Measurements from ENCODE around the gene QRICH1. TPM values are rescaled to one million over a fixed set of nuclear protein-coding genes. Genes with fewer than 3 reads are reported as not detected.

The QRICH1 gene, protein sequence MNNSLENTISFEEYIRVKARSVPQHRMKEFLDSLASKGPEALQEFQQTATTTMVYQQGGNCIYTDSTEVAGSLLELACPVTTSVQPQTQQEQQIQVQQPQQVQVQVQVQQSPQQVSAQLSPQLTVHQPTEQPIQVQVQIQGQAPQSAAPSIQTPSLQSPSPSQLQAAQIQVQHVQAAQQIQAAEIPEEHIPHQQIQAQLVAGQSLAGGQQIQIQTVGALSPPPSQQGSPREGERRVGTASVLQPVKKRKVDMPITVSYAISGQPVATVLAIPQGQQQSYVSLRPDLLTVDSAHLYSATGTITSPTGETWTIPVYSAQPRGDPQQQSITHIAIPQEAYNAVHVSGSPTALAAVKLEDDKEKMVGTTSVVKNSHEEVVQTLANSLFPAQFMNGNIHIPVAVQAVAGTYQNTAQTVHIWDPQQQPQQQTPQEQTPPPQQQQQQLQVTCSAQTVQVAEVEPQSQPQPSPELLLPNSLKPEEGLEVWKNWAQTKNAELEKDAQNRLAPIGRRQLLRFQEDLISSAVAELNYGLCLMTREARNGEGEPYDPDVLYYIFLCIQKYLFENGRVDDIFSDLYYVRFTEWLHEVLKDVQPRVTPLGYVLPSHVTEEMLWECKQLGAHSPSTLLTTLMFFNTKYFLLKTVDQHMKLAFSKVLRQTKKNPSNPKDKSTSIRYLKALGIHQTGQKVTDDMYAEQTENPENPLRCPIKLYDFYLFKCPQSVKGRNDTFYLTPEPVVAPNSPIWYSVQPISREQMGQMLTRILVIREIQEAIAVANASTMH
- total RNA-seq (2014; rRNA removed; shearing (Covaris generic)) = 36.3 and 47.4 TPM in 2 replicates

DNA sequence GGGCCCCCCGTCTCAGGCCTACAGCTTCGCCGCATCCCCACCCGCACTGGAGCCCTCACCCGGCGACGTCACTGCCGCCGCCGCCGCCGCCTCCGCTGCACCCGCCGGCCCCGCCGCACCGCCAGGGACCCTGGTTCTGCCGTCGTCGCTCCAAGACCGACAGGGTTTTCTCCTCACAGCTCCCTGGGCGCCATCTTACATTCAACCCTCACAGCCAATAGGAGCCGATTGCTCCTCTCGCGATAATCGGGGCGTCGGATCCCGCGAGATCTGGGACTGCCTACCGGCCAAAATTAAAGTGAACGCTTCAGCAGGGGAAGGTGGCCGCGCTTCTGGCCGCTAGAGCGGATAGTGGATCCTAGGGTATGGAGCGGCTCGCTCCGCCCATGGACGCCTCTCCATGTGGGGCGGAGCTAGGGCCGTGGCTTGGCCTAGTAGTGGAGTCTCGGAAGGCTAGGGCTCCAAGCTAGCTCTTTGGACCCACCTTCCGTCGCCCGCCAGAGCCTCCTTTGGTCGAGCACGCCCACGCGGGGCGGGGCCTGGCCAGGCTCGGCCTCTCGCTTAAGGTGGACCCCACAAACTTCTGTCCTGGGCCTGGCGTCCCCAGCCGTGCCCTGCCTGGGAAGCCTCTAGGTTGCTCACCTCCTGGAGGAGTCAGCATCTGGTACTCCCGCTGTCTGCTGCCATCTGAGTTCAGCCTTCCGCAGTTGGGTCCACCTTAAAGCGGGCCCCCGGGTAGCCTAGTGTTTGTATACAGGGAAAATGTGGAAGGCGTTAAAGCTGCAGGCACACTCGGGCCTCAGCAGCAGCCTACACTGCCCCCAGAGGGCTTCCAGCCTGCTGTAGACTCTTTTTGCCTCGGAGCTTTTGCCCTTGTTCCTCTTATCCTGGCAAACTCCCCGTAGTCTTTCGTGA, at the start of gene QRICH1:
TSS of gene QRICH1 (minus strand) at position 219 of the 915 bp plus-strand sequence. CDS start 17,054 bp downstream, outside the sequence.
- DNase-seq (ENCODE audit: low spot score) = peak; percentile 93

DNA sequence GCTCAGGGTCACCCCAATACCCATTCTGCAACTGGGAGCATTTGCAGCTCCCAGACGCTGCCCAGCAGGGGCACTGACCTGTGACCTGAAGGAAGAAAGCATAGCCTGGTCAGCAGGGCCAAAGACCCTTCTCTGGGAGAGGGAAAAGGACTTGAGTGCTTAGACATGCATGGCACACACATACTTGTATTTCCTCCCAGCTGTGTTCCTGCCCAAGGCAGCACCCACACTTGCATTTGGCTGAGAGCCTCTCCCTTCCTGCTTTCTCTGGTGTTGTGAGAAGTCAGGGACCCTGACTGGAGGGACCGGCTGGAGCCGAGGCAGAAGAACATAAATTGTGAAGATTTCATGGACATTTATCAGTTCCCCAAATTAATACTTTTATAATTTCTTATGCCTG, 46.2 kb upstream of the QRICH1 start:
- no peak for DNase-seq (ENCODE audit: low spot score)

DNA sequence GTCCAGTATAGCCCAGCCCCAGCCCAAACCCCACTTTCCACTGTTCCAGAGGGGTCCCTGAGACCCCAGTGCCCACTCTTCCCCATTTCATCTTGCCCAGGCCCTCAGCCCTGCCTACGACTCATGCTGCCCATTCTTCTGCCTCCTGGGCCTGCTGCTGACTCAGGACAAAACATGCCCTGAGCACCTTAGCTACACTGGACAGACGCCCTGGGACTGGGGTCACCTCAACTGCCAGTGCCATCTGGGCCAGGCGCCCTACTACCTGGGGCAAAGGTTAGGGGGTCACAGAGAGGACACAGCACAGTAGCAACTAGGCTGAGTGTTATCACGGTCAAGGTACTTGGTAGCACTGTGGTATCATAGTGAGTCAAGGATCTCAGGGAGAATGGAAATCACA, 41.6 kb upstream of the QRICH1 start:
- no peak for DNase-seq (ENCODE audit: low spot score)

DNA sequence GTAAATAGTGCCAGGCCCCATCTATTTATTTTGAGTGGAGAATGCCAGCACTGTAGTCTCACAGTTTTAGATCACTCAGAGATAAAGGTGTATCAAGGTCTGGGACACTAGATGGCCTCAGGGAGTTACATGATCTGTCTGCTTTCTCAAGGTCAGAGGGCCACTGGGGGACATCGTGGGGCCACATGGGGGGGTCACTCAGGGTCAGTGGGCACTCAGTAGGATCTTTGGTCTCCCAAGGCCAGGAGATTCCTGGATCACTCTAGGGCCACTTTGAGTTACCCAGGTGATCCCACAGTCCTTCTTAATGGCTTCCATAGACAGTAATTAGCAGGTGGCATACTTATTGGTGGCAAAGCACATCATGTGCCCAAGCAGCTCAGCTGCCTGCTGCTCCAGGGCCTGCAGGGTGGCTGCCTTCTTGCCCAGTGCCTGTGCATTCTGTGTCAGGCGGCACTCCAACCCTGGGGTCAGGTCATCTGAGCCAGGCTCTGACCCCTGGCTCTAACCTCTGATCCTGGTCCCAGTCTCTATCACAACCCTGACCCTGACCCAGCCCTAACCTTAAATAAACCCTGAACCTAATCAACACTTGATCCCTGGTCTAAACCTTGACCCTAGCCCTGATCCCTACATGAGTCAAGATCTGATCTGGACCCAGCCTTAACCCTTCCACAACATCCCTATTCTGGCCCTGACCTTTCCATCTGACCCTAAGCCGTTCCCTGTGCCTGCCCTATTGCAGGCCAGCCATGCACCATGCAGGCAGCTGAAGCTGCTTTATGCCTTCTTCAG, 40.8 kb upstream of the QRICH1 start:
- DNase-seq (ENCODE audit: low spot score) = no peak

DNA sequence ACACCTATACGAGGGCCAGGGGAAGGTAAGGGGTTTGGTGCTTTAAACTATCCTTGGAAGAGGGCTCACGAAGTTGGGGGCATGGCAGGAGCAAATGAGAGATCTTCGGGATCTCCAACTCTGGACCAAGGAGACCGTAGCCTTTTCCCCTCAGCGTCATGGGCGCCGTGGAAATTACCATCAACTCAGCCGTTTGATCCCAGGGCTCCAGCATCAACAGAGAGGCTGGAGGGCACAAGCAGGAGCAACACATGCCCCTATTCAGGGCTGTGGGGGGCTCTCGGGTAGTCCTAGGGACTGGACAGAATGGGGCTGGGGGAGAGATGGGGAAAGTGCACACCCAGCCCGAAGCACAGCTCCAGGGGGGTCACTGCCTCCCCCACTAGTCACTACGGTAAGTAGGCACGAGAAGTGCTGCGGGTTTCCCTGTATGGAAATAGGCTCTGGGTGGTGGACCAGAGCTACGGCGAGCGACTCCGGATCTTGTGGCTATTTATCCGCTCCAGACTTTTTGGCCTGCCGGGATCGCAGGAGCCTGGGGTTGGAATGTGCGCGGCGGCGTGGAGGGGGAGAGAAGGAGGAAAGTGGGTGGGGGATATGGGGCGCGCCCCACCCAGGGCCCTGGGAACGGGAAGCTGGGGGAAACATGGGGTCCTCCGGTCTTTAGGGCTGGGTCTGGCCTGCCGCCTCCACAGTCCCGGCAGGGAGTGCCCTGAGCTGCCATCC, 39.5 kb upstream of the QRICH1 start:
- peak; percentile 64 for DNase-seq (ENCODE audit: low spot score)

DNA sequence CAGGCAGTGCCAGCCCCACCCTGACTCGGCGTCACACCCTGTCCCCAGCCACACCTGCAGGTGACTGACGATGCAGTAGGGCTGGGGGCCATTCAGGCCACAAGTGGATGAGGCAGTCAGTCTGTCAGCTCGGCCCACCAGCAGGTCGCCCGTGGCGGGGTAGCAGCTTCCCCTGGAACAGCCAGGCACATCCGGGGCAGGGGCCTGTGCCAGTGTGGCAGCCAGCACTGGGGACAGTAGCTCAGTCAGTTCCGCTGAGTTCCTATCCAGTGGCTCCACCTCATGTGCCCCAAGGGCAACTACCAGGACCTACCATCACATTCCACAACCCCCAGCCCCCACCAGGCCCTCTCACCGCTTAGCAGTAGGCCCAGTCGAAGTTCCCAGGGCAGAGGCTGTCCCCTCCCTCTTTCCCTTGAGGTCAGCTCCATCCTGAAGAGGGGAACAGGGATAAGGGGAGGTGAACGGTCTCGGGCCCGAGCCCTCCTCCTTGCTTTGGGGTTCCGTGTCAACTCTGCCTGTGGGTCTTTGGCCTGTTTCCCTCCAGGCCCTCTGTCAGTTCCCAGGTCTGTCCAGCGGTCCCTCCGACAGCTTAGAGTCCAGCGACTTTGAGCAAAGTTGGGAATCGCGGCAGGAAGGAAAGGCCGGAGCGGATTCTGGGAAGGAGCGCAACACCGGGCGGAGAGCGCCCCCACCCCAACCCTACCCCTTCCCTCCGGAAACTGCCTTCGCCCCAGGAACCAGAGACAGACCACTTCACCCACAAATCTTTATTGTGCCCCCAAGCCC, 38.8 kb upstream of the QRICH1 start, which contains the start of gene LAMB2:
TSS of gene LAMB2 (minus strand) at position 614 of the 789 bp plus-strand sequence. CDS start at position 431, 183 bp downstream.
- peak; percentile 42 for DNase-seq (ENCODE audit: low spot score)

DNA sequence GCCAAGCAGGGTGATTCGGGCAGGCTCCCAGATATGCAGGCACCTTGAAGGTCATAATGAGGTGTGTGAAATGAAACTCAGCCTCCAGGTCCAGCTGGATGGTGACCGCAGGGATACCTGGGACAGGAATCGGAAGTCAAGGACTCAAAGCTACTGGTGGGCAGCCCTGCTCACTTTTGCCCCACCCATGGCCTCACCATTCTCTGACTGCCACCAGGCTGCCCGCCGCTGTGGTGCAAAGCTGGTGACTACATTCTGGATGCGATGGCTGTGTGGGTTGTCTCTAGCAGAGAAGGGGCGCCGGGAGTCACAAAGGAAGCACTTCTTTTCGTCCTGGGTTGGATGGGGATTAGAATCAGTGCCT, 38.2 kb upstream of the QRICH1 start:
- no peak for DNase-seq (ENCODE audit: low spot score)

DNA sequence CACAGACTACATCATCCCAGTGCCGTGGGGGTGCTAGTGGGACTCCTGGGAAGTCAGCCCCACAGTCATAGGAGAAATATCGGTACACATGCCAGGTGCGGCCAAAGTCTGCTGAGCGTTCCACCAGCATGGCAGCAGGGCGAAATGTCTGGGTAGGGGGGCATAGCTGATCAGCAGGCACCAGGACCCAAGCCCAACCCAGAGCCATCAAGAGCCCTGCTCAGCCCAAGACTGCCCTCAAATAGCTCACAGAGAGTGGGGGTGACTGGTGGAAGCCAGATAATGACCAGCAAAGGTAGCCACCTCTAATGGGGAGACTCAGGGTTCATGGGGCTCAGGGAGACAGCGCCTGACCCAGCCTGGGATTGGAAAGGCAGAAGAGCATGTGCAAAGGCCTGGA, 37.7 kb upstream of the QRICH1 start:
- DNase-seq (ENCODE audit: low spot score) = no peak

DNA sequence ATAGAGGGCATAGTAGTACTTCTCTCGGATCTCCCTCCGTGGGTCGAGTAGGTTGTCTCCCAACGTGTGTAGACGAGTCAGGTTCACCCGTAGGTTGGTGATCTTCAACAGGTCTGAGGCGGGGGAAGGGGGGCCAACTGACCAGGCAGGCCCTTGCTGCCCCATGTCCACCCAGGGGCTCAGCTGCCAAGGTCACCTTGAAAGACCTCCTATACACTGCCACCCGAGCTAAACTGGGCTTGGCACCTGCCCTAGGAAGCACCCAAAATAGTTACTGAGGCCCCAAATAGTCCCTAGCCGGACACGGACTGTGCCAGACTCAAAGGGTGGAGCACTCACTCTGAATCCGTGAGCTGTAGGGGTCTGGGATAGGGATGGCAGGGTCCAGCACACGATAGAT, 37.2 kb upstream of the QRICH1 start:
- DNase-seq (ENCODE audit: low spot score) = no peak

DNA sequence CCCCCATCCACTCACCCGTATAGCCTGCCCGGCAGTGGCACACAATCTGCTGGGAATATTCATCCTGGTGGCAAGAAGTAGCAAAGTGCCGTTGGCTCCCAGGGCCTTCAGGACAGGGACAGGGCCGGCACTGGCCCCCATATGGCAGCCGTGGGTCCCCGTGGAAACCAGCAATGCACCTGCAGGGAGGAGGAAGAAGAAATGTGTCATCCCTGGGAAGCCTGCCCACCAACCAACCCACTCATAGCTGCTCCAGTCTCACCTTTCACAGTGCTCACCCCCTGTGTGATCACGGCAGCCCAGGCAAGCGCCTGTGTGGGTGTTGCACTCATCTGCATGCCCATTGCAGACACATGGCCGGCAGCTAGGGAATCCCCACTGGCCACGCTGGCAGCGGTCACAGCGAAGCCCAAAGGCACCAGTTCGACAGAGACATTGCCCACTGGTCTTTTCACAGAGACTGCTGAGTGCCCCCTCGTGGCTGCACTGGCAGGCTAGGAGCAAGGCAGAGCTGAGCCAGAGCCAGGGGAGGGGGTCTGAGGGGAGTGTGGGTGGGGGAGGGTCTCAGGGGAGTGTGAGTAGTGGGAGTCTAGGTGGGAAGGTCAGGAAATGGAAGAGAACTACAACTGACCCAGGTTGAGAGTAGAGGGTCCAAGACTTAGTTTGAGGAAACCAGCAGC, 31.3 kb upstream of the QRICH1 start:
- DNase-seq (ENCODE audit: low spot score) = no peak

DNA sequence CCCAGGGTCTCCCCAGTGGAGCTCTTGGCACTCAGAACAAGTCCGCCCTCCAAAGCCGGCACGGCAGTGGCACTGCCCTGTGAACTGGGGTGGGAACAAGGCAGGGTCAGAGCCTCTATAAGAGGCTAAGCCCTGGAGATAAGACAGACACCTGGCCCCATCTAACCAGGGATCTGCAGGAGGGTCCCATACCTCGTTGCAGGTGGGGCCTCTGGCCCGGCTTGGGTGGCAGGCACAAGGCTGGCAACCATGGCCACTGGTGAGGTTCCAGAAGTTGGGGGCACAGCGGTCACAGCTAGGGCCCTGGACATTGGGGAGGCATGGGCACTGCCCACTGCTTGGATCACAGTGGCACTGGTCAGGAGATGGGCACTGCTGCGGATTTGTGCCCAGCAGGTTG, 30.3 kb upstream of the QRICH1 start:
- no peak for DNase-seq (ENCODE audit: low spot score)

DNA sequence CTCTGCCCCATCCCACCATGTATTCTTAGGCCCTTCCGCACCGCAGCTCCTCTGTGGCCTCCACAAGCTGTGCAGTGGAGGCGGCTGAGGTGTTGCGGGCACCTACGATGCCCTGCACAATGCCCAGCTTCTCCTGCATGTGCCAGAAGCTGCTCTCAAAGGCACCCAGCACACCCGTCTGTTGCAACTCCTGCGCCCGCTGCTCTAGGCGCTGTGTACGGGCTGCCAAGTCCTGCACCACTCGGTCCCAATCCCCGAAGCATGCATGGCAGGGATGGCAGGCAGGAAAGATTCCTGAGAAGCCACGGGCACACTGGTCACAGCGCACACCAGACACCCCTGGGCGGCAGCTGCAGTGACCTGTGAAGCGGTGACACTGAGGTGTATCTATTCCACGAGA, 29.8 kb upstream of the QRICH1 start:
- no peak for DNase-seq (ENCODE audit: low spot score)

DNA sequence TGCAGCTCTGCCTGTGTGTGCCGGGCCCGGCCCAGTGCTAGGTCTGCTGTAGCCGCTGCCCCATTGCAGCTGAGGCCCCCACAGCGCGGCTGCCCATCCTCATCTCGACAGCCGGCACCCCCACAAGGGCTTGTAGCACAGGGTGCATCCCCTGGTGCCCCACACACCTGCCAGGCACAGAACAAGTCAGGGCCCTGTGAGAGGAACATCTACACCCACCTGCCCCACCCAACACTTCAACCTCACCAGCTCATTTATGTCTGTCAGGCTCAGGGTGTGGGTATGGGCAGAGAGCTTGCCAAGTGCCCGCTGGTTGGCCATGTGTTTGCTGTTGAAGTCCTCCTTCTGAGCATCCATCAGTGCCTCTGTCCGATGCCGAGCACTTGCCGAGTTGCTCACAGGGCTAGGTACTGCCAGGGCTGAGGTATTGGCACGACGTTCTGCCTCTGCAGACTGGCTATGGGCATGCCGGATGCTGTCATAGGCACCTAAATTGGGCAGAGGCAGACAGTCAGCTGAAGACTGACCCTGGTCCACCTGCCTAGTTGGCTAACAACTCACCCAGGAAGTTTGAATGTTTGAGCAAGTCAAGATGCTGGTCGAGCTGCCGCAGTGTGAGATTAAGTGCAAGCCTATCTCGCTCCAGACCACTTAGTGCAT, 29.1 kb upstream of the QRICH1 start:
- DNase-seq (ENCODE audit: low spot score) = no peak

DNA sequence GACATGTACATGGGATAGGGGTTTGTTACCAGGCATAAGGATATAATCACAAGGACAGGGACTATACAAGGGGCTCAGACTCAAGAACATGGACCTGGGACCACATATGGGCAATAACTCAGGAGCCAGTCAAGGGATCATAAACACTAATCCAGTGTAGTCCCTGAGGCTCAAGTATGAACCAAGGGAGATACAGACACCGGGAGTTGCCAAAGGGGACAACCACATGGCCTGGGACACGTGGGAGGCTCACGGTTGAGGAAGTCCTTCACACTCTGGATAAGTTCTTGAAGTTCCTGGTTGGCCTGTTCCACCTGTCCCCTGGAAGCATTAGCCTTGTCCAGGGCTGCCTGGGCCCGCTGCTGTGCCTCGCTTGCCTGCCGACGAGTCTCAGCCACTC, 28.6 kb upstream of the QRICH1 start:
- no peak for DNase-seq (ENCODE audit: low spot score)

DNA sequence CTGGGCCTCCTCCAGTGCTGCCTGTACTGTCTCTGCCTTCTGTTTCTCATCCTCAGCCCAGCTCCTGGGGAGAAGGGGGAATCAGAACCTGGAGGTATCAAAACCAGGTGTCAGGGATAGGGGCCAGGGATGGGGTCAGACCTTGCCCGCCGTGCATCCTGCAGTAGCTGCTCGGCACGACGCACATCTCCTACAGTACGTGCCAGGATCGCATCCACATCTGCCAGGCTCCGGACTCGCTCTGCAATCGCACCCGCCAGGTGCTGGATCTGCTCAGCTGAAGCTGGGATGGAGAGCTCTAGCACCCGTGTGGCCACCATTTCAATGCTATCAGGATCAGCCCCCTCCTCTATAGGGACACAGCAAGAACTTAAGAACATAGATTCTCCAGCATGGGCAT, 28.2 kb upstream of the QRICH1 start:
- no peak for DNase-seq (ENCODE audit: low spot score)

DNA sequence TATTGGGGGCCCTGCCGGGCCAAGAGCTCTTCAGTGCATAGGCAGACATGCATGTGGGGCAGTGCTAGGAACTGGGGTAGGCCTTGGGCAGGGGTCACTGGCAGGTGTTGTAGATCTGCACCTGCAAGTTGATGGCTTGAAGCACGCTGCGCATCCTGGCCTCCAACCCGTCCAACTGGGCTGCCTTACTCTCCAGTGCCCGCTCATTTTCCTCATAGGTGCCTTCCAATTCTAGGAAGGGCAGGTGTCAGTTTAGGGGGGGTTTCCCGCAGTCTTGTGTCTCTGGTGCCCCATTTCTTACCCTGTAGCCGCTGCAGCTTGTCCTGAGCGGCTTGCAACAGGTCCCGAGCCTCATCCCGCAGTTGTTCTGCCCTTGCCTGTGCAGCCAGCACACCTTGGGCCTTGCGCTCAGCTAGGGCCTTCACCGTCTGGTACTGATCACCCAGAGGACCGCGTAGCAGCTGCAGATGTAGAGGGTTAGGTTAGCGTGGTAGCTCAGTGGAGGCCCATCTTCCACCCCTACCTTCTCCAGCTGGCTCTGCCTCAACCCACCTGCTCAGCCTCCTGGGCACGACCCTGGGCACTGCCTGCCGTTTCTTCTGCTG, 27.4 kb upstream of the QRICH1 start:
- DNase-seq (ENCODE audit: low spot score) = no peak

DNA sequence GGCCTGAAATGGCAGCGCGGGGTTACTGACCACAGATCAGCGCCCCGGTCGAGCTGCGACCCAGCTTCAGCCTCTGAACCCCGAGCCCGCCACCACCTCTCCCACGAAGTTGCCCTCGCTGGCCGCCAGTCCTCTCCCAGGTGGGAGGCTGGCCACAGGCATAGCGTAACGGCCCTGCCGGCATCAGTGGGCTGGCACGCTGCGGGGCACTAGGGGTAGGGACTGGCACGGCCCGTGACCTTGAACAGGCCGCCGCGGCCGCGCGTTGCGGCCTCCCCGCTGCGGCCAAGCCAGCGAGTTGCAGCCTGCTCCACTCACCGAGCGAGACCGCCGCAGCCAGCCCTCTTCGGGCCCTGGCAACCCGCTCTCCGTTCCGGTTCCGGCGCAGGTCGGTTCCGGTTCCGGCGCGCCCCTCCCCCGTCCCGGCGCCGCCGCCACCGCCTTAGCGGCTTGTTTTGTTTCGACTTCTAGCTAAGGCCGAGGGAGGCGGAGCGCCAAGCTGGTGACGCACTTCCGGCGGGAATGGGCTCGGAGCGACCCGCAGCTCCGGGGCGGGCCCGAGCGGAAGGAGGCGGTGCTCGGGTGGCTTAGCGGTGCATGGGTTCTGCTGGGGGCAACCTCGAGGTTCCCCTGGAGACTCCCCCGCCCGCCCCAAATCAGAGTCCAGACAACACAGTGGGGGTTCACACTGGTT, 26.7 kb upstream of the QRICH1 start, which contains the start of gene USP19:
TSS of gene USP19 (minus strand) at position 386 of the 694 bp plus-strand sequence. CDS start 1,678 bp downstream, outside the sequence.
- DNase-seq (ENCODE audit: low spot score) = peak; percentile 86

Data from H4 (cell line).